Activated CD4-positive, alpha-beta T cell treated with anti-CD3 and anti-CD28 coated beads, Interleukin-2, Interleukin-4, amounts not matched to agents 100 ng/mL and 50 ng/mL, durations not matched to agents 16 hours and 8 hours (primary cell): ENCODE data around the gene DNASE1L2.

ENCODE experiments used
- DNase-seq: peaks from one replicate; pipeline ENCODE4 v3.0.0-alpha.2; 2020; ENCODE audit warnings: low spot score

Gene DNASE1L2

DNA sequence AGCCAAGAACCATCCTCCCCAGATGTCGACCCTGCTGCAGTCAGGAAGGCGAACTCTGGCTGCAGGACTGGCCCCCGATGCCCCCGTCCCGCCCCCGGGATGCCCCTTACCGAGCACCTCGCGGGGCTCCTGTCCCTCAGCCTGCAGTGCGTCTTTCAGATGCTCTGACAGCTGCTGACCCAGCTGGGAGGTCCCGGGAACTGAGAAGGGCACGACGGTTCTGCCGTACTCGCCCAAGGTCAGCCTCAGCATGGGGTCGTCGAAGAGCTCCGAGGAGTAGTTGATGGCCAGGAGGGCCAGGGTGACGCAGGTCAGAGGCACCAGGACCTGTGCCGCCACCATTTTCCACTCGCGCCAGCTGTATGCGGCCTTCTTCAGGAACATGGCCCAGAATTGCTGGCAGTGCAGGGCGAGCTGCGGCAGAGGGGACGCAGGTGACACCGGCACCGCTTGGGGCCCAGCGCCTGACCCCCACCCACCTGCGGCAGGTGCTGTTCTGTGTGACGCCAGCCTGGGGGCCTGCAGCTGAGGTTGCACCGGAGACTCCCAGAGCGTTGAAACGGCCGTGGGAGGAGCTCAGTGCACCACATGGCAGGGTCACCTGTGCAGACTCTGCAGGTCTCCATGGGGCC is 51.8 kb downstream of the DNASE1L2 start:
- DNase-seq = no peak
